HEK293 (cell line): ENCODE data around the gene KRTAP2-3.

Source experiments
- ZNF785 ChIP-seq: fragments of 450-650 bp; formaldehyde crosslinking; IDR thresholded peaks from 2 replicates; pipeline ENCODE4 v1.5.1; 2016; ENCODE audit warnings: missing biosample characterization, missing genetic modification characterization
- TF ChIP-seq, protein P1 (sequence below): fragments of 450-650 bp; formaldehyde crosslinking; IDR thresholded peaks from 2 replicates; pipeline ENCODE4 v1.5.1; 2016; ENCODE audit warnings: missing biosample characterization, missing genetic modification characterization

- TF ChIP-seq ZNF785 (tag by site-specific recombination): no peak
- TF ChIP-seq, protein P1, sequence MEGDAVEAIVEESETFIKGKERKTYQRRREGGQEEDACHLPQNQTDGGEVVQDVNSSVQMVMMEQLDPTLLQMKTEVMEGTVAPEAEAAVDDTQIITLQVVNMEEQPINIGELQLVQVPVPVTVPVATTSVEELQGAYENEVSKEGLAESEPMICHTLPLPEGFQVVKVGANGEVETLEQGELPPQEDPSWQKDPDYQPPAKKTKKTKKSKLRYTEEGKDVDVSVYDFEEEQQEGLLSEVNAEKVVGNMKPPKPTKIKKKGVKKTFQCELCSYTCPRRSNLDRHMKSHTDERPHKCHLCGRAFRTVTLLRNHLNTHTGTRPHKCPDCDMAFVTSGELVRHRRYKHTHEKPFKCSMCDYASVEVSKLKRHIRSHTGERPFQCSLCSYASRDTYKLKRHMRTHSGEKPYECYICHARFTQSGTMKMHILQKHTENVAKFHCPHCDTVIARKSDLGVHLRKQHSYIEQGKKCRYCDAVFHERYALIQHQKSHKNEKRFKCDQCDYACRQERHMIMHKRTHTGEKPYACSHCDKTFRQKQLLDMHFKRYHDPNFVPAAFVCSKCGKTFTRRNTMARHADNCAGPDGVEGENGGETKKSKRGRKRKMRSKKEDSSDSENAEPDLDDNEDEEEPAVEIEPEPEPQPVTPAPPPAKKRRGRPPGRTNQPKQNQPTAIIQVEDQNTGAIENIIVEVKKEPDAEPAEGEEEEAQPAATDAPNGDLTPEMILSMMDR: no peak
These were observed 41.8 kb upstream of the KRTAP2-3 start, which contains the start of gene KRTAP4-16 for GRCh38 chr17:41101586-41102259.
